Fibroblast of pulmonary artery (primary cell): ENCODE measurements around the gene TVP23C.

ENCODE experiments used
- DNase-seq: peaks from one replicate; pipeline ENCODE4 v3.0.0-alpha.2; 2010; ENCODE audit warnings: low read depth
- H3K4me3 ChIP-seq: replicated peaks from 2 replicates; pipeline ENCODE4 v1.5.1; 2011; ENCODE audit warnings: low read depth, mild to moderate bottlenecking, control low read depth, low read length, moderate library complexity
- TF ChIP-seq, protein P1 (sequence below): IDR thresholded peaks from 2 replicates; pipeline ENCODE4 v1.5.1; 2011; ENCODE audit warnings: mild to moderate bottlenecking, control low read depth, low read length, inconsistent platforms; ENCODE audit errors: missing control alignments

TVP23C gene

DNA sequence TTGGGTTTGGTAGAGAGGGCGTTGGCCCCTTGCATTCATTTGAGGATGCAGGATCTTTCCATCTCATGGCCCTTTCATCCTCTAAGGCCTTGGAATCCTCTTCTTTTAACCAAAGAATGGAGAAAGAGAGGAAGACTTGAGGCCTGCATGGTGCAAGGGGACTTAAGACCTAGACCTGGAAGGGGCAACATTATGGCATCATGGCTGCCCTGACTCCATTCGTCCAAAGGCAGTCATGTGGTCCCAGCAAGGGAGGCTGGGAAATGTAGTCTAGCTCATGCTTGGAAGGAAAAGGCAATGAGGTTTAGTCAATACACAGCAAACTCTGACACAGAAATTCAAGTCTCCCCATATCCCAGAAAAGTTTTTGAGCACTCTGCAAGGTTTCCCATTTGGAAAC, 65.2 kb downstream of the TVP23C start:
- TF ChIP-seq, protein P1, sequence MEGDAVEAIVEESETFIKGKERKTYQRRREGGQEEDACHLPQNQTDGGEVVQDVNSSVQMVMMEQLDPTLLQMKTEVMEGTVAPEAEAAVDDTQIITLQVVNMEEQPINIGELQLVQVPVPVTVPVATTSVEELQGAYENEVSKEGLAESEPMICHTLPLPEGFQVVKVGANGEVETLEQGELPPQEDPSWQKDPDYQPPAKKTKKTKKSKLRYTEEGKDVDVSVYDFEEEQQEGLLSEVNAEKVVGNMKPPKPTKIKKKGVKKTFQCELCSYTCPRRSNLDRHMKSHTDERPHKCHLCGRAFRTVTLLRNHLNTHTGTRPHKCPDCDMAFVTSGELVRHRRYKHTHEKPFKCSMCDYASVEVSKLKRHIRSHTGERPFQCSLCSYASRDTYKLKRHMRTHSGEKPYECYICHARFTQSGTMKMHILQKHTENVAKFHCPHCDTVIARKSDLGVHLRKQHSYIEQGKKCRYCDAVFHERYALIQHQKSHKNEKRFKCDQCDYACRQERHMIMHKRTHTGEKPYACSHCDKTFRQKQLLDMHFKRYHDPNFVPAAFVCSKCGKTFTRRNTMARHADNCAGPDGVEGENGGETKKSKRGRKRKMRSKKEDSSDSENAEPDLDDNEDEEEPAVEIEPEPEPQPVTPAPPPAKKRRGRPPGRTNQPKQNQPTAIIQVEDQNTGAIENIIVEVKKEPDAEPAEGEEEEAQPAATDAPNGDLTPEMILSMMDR: no peak
- no peak for DNase-seq
- no peak overlapping the region for H3K4me3 ChIP-seq

DNA sequence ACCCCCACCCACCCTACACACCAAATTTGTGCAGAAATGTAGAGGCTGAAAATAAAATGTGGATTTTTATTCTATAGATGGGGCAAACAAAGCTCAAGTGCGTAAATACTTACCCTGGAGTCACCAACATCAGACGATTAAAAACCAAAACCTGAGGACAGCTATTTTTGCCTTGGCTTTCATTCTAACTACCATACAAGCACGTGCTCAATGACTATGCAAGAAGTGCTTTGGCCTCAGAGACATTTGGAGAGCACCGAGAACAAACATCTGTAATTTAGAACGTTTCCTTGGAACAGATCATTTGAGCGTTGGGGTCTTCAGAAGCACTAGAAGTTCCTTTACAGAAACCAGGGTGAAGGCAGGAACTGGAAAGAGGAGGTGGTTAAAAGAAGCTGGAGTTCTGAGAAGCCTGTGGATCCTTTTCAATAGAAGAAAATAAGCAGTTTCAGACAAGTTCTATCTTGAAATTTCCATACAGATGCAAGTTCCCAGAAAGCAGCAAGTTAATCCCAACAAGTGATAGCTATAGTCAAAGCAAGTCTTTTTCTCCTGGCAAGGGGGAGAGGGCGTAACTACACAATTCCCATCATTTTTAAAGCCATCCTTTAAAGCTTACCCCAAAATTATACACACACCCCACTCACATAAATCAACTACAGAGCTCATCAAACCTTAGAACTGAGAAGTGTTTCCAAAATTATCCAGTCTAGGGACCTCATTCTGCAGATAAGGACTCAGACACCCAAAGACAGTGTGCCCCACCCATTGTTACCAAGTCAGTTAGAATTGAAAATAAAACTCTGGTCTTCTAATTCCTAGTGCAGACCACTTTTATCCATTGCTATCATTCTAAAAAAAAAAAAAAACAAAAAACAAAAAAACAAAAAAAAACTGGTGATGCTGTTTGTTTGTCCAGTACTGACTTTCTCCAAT, 66.3 kb downstream of the TVP23C start:
- DNase-seq: no peak
- TF ChIP-seq, protein P1: no peak
- H3K4me3 ChIP-seq: no peak overlapping the region

DNA sequence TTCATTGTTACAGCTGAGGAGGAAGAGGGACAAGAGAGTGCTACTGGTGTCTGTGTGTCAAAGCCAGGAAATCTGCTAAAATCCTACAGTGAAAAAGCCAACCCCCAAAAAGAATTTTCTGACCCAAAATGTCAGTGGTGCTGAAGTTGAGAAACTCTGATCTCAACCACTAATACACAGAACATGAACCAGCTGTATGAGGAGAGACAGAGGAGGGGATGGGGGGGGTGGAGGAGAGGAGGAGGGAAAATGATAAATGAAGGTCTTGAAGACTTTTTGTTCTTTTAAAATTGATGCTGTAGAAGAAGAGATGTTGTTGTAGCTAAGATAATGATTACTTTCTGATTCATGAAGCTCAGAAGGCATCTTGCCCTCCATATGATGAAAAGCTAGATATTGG, 68.5 kb downstream of the TVP23C start:
- DNase-seq: no peak
- TF ChIP-seq, protein P1: no peak
- H3K4me3 ChIP-seq: no peak overlapping the region

DNA sequence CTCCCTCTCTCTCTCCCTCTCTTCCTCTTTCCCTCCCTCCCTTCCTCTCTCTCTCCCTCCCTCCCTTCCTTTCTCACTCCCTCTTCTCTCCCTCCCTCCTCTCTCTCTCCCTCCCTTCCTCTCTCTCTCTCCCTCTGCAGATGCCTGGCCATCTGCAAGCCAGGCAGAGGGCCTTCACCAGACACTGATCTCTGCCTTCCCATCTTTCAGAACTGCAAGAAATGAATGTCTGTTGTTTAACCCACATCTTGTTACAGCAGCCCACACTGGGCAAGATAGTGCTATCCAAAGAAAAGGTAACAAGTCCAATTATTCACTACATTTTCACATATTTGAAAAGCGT, 69.6 kb downstream of the TVP23C start:
- DNase-seq: no peak
- no peak overlapping the region for H3K4me3 ChIP-seq
- TF ChIP-seq, protein P1: no peak

DNA sequence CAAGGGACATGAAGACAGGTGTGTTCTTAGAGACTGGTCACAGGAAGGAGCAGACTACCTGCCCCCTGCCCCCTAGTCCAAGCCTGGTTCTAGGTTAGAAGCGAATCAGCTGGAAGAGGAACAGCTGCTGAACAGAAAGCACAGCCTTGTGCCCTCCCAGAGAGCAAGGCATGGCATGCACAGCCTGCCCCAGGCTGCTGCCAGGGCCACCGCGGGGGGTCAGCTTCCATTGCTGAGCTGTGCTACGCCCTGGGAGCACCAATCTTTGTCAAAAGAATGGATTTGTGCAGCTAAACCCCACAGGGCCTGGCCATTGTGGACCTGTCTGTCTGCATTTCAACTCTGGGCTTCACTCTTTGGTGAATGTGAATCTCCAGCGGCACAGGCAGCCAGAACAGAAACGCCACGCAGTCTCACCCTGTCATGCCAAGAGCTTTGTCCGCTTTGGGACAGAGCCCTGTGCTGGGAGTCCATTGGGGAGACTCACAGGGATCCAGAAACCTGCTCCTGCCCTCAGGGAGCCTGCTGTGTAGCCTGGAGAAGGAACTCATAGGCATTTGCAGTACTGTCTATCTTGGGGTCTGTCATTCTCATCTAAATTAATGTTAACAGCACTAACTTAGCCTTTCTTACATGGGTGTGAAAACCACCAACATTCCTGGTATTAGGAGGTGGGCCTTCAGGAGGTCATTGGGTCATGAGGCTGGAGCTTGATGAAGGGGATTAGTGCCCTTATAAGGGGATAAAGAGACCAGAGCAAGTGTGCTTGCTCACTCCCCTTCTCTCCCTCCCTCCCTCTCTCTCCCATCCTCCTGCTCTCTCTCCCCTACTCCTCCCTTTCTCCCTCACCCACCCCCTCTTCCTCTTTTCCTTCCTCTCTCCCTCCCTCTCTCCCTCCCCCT, 70.2 kb downstream of the TVP23C start:
- DNase-seq: no peak
- TF ChIP-seq, protein P1: no peak
- H3K4me3 ChIP-seq: no peak overlapping the region

DNA sequence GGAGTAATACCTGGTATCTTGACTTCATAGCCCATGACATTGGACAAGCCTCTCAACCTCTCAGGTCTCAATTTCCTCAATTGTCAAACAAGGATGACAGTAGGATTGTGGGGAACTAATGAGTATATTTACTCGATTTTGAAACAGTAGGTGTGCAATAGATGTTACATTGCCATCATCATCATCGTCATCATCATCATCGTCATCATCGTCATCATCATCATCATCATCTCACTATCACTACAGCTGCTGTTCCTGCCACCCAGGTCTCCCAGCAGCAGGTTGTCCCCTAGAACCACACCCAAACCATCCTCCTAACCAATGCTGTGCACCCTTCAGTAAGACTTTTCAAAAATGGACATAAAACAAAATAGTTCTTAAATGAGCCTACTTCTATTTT, 71.1 kb downstream of the TVP23C start:
- H3K4me3 ChIP-seq: no peak overlapping the region
- TF ChIP-seq, protein P1: no peak

More for the DNA sequence above, 71.1 kb downstream of the TVP23C start:
- DNase-seq: no peak
